Upper lobe of left lung (tissue), 6 donors: Measurements from ENCODE around the gene LRRC26. TPM values are rescaled to one million over a fixed set of nuclear protein-coding genes. Genes with fewer than 3 reads are reported as not detected.

Experiments
- ATAC-seq, 2 donors: fragments of 200-7000 bp; cut with Tn5 transposase; one replicate each; pipeline ENCODE4 v1.9.1; 2022; ENCODE audit warnings: mild to moderate bottlenecking in 2 of 2, moderate library complexity in 2 of 2; ENCODE audit not compliant: low FRiP score in 2 of 2
- DNase-seq, 2 donors: peaks; one replicate each; pipeline ENCODE4 v3.0.0-alpha.2; 2019 to 2020
- H3K27ac ChIP-seq, 4 donors: fragments of 200-600 bp; sonication (generic); one replicate each; pipeline ENCODE4 v1.5.1; 2016 to 2019
- H3K27me3 ChIP-seq, 4 donors: fragments of 200-600 bp; sonication (generic); one replicate each; pipeline ENCODE4 v1.5.1; 2017 to 2019
- H3K36me3 ChIP-seq, 4 donors: fragments of 200-600 bp; sonication (generic); one replicate each; pipeline ENCODE4 v1.5.1; 2016 to 2019
- H3K4me1 ChIP-seq, 4 donors: fragments of 200-600 bp; sonication (generic); one replicate each; pipeline ENCODE4 v1.5.1; 2018 to 2019
- H3K4me3 ChIP-seq, 4 donors: fragments of 200-600 bp; sonication (generic); one replicate each; pipeline ENCODE4 v1.5.1; 2017 to 2019; ENCODE audit warnings: mild to moderate bottlenecking in 2 of 4, moderate library complexity in 1 of 4
- H3K9me3 ChIP-seq, 4 donors: fragments of 200-600 bp; sonication (generic); one replicate each; pipeline ENCODE4 v1.5.1; 2018 to 2019
- CTCF ChIP-seq, 6 experiments: fragments of 450-650 bp in 4 of 6; fragments of 200-600 bp in 2 of 6; sonication (generic) in 2 of 6; IDR thresholded peaks; one replicate each; pipeline ENCODE4 v1.5.1; 2016 to 2019; ENCODE audit warnings: antibody characterized with exemption in 6 of 6
- EP300 ChIP-seq, 4 donors: sonication (generic); formaldehyde crosslinking; IDR thresholded peaks; one replicate each; pipeline ENCODE4 v1.5.1; 2017; ENCODE audit warnings: antibody characterized with exemption in 4 of 4, control low read depth in 2 of 4
- POLR2A ChIP-seq, 4 donors: fragments of 450-650 bp; IDR thresholded peaks; one replicate each; pipeline ENCODE4 v1.5.1; 2016 to 2017; ENCODE audit warnings: antibody characterized with exemption in 4 of 4, mild to moderate bottlenecking in 2 of 4
- POLR2AphosphoS5 ChIP-seq, 2 donors: sonication (generic); formaldehyde crosslinking; IDR thresholded peaks; one replicate each; pipeline ENCODE4 v1.5.1; 2017; ENCODE audit warnings: antibody characterized with exemption in 2 of 2
- WGBS, 2 donors: methylation state at CpG; one replicate each; pipeline ENCODE4 v1.1.5; 2017 to 2018; 5-methylcytosine and 5-hydroxymethylcytosine counted together
- total RNA-seq, 6 donors: library from RNA; depleted of rRNA in 4 of 6; stranded (reverse); fragments of >200 nt in 4 of 6; gene quantifications; one replicate each; pipeline versions ENCODE4 v1.1.0 to v1.2.1, GENCODE V29; 2016 to 2021
- donor health status: DM: no; HTN: no; CAD: no; lungs with moderate emphysema.
- donor health status: DM: no; HTN: yes; CAD: no; lungs with severe emphysema.

LRRC26 gene
- 1 to 10 TPM in 3 of 6 donors, under 1 TPM in 1, not detected in 2; 0.46 to 6.3 (median 1.7) TPM for total RNA-seq

GRCh38 chr9:137169896-137170358, at the start of gene LRRC26:
TSS of gene LRRC26 (minus strand) at chr9:137170051. CDS start at chr9:137169943, 108 bp downstream.
- H3K4me1 ChIP-seq: peaks cover 27 to 38% (median 31%) of the 10 kb centered on the region in 4 donors
- TF ChIP-seq POLR2AphosphoS5 (IDR thresholded peaks at IDR 0.05): no peak
- TF ChIP-seq EP300 (IDR thresholded peaks at IDR 0.05): no peak
- TF ChIP-seq POLR2A (IDR thresholded peaks at IDR 0.05): no peak
- TF ChIP-seq CTCF (IDR thresholded peaks at IDR 0.05): no peak
- H3K27ac ChIP-seq: no peak within 1 kb of the TSS
- peaks cover 8 to 61% (median 49%) of the 10 kb centered on the region in 4 donors for H3K27me3 ChIP-seq
- peak within 1 kb of the TSS in 3 of 4 donors; percentile 28 to 43 (median 42) for H3K4me3 ChIP-seq
- 0 to 3% methylated on average over 1 to 6 of the region's 41 CpGs for WGBS, 2 donors
- H3K9me3 ChIP-seq: no peaks in the 10 kb centered on the region
- DNase-seq (peak in 1 of 2 donors; percentile 81), ATAC-seq (no peak)
- no peaks in the 10 kb centered on the region for H3K36me3 ChIP-seq

- TF ChIP-seq EP300 (IDR thresholded peaks at IDR 0.05): no peak
- no peak for TF ChIP-seq CTCF (IDR thresholded peaks at IDR 0.05)
- no peak for TF ChIP-seq POLR2AphosphoS5 (IDR thresholded peaks at IDR 0.05)
- TF ChIP-seq POLR2A (IDR thresholded peaks at IDR 0.05): no peak
- H3K36me3 ChIP-seq: peaks cover 0 to 26% (median 10%) of the 10 kb centered on the region in 4 donors
- no peak overlapping the region for H3K4me3 ChIP-seq
- ATAC-seq (no peak), DNase-seq (peak; percentile 72 to 73)
- H3K4me1 ChIP-seq: peaks cover 33 to 49% (median 39%) of the 10 kb centered on the region in 4 donors
- peaks cover 0 to 4% (median 0%) of the 10 kb centered on the region in 4 donors for H3K27me3 ChIP-seq
- H3K27ac ChIP-seq: peak overlapping the region; percentile 36 to 74 (median 59)
- 45 to 60% methylated on average over 7 to 10 of the region's 12 CpGs for WGBS, 2 donors
- H3K9me3 ChIP-seq: no peaks in the 10 kb centered on the region
Measured at GRCh38 chr9:137218754-137219271, 49.0 kb upstream of the LRRC26 start.

- ATAC-seq (no peak), DNase-seq (peak in 1 of 2 donors; percentile 83)
- peaks cover 0 to 28% (median 11%) of the 10 kb centered on the region in 4 donors for H3K36me3 ChIP-seq
- peak overlapping the region in 2 of 4 donors; percentile 31 to 43 for H3K4me3 ChIP-seq
- H3K9me3 ChIP-seq: no peaks in the 10 kb centered on the region
- peak overlapping the region; percentile 36 to 74 (median 59) for H3K27ac ChIP-seq
- peaks cover 33 to 47% (median 38%) of the 10 kb centered on the region in 4 donors for H3K4me1 ChIP-seq
- TF ChIP-seq POLR2A (IDR thresholded peaks at IDR 0.05) (no peak), EP300 (IDR thresholded peaks at IDR 0.05) (no peak), CTCF (IDR thresholded peaks at IDR 0.05) (no peak), POLR2AphosphoS5 (IDR thresholded peaks at IDR 0.05) (no peak)
- H3K27me3 ChIP-seq: peaks cover 0 to 4% (median 0%) of the 10 kb centered on the region in 4 donors
- 97% methylated on average over 17 of the region's 30 CpGs; no CpG with 5 or more reads in 1 of the 2 donors for WGBS, 2 donors
Measured at GRCh38 chr9:137218212-137218753, 48.4 kb upstream of the LRRC26 start.

GRCh38 chr9:137217276-137218211, 47.7 kb upstream of the LRRC26 start:
- 63% methylated on average over 33 of the region's 36 CpGs; no CpG with 5 or more reads in 1 of the 2 donors for WGBS, 2 donors
- ATAC-seq: peak; percentile 70 to 73
- Histone ChIP-seq H3K36me3 (peaks cover 0 to 28% (median 11%) of the 10 kb centered on the region in 4 donors), H3K27ac (peak overlapping the region; percentile 52 to 74 (median 62)), H3K4me3 (peak overlapping the region in 3 of 4 donors; percentile 24 to 43 (median 31)), H3K9me3 (no peaks in the 10 kb centered on the region), H3K27me3 (peaks cover 0 to 4% (median 0%) of the 10 kb centered on the region in 4 donors), H3K4me1 (peaks cover 28 to 40% (median 32%) of the 10 kb centered on the region in 4 donors)
- no peak for TF ChIP-seq CTCF (IDR thresholded peaks at IDR 0.05)
- peak; percentile 9 to 43 for TF ChIP-seq POLR2AphosphoS5 (IDR thresholded peaks at IDR 0.05)
- TF ChIP-seq POLR2A (IDR thresholded peaks at IDR 0.05): peak in 1 of 4 donors; percentile 48
- no peak for TF ChIP-seq EP300 (IDR thresholded peaks at IDR 0.05)
- peak; percentile 83 to 92 for DNase-seq
